Activated naive CD4-positive, alpha-beta T cell treated with anti-CD3 and anti-CD28 coated beads, Interleukin-2, amount 50 U/mL, for 24 hours (primary cell): Measurements from ENCODE around the gene RANBP17.
"Not testable (repeated sequence)": the region's sequence is repeated elsewhere in the genome, so short reads cannot be mapped to it uniquely, and the experiment has no call there.

Experiments used
- H3K27ac Mint-ChIP-seq: one replicate; pipeline ENCODE4 v1.8.0; 2021; ENCODE audit warnings: mild to moderate bottlenecking, mixed read lengths
- H3K27me3 Mint-ChIP-seq: one replicate; pipeline ENCODE4 v1.8.0; 2021; ENCODE audit warnings: mixed read lengths
- H3K36me3 Mint-ChIP-seq: one replicate; pipeline ENCODE4 v1.8.0; 2021; ENCODE audit warnings: mixed read lengths
- H3K4me1 Mint-ChIP-seq: one replicate; pipeline ENCODE4 v1.8.0; 2021; ENCODE audit warnings: mixed read lengths
- H3K4me3 Mint-ChIP-seq: one replicate; pipeline ENCODE4 v1.8.0; 2021; ENCODE audit warnings: mild to moderate bottlenecking, mixed read lengths
- H3K9me3 Mint-ChIP-seq: one replicate; pipeline ENCODE4 v1.8.0; 2021; ENCODE audit warnings: mixed read lengths

Gene RANBP17

GRCh38 chr5:170974461-170974860 lies 112.6 kb downstream of the RANBP17 start:
- Mint-ChIP-seq H3K4me3 (no peak overlapping the region), H3K36me3 (no peaks in the 10 kb centered on the region), H3K27me3 (peaks cover 2% of the 10 kb centered on the region), H3K27ac (no peak overlapping the region), H3K9me3 (no peaks in the 10 kb centered on the region), H3K4me1 (no peaks in the 10 kb centered on the region)

- H3K4me1 Mint-ChIP-seq, H3K27ac Mint-ChIP-seq, H3K4me3 Mint-ChIP-seq, H3K27me3 Mint-ChIP-seq, H3K36me3 Mint-ChIP-seq, H3K9me3 Mint-ChIP-seq: not testable (repeated sequence)
Observed at GRCh38 chr5:170980261-170980660, 118.4 kb downstream of the RANBP17 start.

DNA sequence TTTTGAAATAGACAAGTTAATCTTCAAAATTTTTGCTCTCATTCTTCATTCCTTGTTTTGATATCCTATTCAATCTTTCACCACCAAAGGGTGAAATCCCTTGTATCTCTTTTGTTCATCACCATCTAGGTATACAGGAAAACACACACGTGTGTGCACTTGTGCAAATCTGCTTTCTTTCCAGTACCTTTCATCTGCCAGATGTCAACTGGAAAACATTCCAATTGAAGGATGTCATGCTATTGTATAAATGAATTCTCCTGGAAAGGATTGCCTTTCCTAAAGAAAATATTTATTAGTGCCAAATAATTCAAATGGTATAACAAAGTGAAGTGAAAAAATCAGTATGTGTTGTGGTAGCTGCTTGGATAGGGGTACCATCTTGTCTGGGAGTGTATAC lies 123.7 kb downstream of the RANBP17 start:
- H3K27me3 Mint-ChIP-seq = no peaks in the 10 kb centered on the region
- no peak overlapping the region for H3K27ac Mint-ChIP-seq
- H3K36me3 Mint-ChIP-seq = no peaks in the 10 kb centered on the region
- no peak overlapping the region for H3K4me3 Mint-ChIP-seq
- no peaks in the 10 kb centered on the region for H3K9me3 Mint-ChIP-seq
- no peaks in the 10 kb centered on the region for H3K4me1 Mint-ChIP-seq

DNA sequence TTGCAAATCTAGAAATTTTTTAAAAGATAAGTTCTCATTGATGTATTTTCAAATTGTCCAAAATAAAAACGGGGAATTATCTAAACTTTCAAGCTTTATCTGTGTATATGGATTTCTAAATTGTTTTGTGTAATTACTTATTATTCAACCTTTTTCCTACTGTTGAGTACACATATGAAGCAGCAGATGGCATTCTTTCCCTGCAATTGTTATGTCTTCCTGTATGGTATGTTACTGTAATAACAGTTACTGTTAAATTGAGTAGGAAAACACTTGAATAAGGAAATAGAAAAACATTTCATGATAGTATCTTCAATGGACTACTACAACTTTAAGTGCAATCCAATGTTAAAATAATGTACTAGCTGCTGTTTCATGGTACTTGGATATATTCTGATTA lies 124.8 kb downstream of the RANBP17 start:
- no peaks in the 10 kb centered on the region for H3K4me1 Mint-ChIP-seq
- no peaks in the 10 kb centered on the region for H3K27me3 Mint-ChIP-seq
- no peaks in the 10 kb centered on the region for H3K9me3 Mint-ChIP-seq
- H3K27ac Mint-ChIP-seq = no peak overlapping the region
- no peak overlapping the region for H3K4me3 Mint-ChIP-seq
- no peaks in the 10 kb centered on the region for H3K36me3 Mint-ChIP-seq

DNA sequence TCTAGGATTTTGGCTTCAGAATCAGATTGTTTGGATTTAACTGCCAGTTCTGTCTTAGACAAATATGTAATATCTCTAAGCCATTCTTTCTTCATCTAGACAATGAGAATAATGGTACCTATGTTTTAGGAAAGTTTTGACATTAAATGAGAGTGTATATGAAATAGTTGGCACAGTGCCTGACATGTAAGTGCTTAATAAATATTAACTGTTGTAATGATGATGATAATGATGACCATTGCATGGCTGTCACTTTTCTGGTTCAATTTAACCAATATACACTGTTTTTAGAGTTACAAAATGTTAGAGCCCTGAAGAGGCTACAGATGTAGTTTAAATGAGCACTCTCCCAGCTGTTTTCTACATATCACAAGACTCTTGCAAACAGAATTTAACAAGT lies 131.7 kb downstream of the RANBP17 start:
- Mint-ChIP-seq H3K27me3 (no peaks in the 10 kb centered on the region), H3K4me1 (no peaks in the 10 kb centered on the region), H3K36me3 (no peaks in the 10 kb centered on the region), H3K4me3 (no peak overlapping the region), H3K9me3 (no peaks in the 10 kb centered on the region), H3K27ac (no peak overlapping the region)

- no peaks in the 10 kb centered on the region for H3K36me3 Mint-ChIP-seq
- H3K4me1 Mint-ChIP-seq = no peaks in the 10 kb centered on the region
- no peak overlapping the region for H3K27ac Mint-ChIP-seq
- no peaks in the 10 kb centered on the region for H3K27me3 Mint-ChIP-seq
- H3K4me3 Mint-ChIP-seq = no peak overlapping the region
- peaks cover 18% of the 10 kb centered on the region for H3K9me3 Mint-ChIP-seq
Observed at GRCh38 chr5:171010086-171010485, 148.3 kb downstream of the RANBP17 start.

DNA sequence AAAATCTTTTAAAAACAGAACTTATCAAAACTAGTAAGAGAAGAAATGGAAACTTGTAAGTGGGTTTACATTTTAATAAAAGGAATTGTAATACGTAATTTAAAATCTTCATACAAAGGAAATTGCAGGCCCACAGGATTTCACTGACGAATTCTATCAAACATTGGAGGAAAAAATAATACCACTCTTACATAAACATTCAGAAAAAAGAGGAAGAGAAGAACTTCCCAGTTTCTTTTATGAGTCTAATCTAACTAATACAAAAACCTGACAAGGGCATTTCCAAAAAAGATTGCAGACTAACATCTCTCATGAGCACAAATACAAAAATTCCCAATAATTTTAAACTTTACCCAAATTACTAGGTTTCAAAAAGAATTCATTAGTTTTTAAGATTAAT lies 149.0 kb downstream of the RANBP17 start:
- Mint-ChIP-seq H3K9me3 (peaks cover 18% of the 10 kb centered on the region), H3K27ac (no peak overlapping the region), H3K36me3 (no peaks in the 10 kb centered on the region), H3K4me1 (no peaks in the 10 kb centered on the region), H3K4me3 (no peak overlapping the region), H3K27me3 (no peaks in the 10 kb centered on the region)

DNA sequence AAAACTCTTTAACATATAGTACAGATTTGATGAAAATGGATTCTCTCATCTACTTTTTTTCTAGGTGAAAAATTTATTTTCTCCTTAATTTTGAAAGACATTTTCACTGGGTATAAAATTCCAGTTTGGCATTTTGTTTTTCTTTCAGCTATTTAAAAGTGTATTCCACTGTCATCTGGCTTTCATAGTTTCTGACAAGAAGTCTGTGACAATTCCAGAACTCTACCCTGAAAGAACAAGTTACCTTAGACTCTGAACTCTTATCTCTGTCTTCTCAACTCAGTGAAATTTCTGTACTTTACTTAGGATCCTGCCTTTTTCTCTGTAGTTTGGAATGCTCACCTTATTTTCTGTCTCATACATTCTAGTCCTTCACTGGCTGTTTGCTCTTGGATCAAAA lies 161.7 kb downstream of the RANBP17 start:
- Mint-ChIP-seq H3K4me1 (no peaks in the 10 kb centered on the region), H3K9me3 (peaks cover 11% of the 10 kb centered on the region), H3K4me3 (no peak overlapping the region), H3K27me3 (no peaks in the 10 kb centered on the region), H3K36me3 (no peaks in the 10 kb centered on the region), H3K27ac (no peak overlapping the region)

DNA sequence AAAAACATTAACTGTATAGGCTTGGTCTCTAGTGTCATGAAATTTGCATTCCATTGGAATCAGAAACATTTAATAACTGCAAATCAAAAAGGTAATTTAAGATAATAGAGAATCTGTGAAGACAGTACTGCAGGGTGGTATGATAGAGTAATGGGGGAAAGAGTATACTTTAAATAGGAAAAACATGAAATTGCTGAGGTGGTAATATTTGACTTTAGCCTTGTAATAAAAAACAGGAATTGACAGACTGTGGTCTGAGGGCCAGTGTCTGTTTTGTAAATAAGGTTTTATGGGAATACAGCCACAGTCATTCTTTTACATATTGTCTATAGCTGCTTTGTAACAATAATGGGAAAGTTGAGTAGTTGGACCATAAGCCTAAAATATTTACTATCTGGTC lies 162.3 kb downstream of the RANBP17 start:
- H3K27ac Mint-ChIP-seq = no peak overlapping the region
- H3K9me3 Mint-ChIP-seq = peaks cover 11% of the 10 kb centered on the region
- H3K4me1 Mint-ChIP-seq = no peaks in the 10 kb centered on the region
- H3K36me3 Mint-ChIP-seq = no peaks in the 10 kb centered on the region
- no peaks in the 10 kb centered on the region for H3K27me3 Mint-ChIP-seq
- no peak overlapping the region for H3K4me3 Mint-ChIP-seq

DNA sequence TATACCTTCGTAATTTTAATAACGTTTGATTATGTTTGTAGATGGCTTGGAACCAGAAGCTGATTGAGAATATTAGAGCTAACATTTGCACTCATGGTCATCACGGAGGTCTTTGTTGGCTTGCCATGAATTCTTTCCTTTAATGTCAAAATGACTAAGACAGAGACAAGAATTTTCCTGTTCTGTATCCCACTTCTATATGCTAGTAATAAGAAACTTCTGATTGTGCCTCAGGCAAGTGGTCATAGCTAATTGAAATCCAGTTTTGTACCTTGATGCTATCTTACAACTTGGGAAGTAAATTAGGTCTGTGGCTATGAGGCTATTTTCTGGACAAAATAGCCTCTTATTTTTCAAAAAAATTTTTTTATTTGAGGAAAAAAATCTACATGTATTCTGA lies 167.6 kb downstream of the RANBP17 start:
- Mint-ChIP-seq H3K4me1 (no peaks in the 10 kb centered on the region), H3K4me3 (no peak overlapping the region), H3K36me3 (no peaks in the 10 kb centered on the region), H3K27ac (no peak overlapping the region), H3K27me3 (no peaks in the 10 kb centered on the region), H3K9me3 (peaks cover under 1% of the 10 kb centered on the region)

- H3K27ac Mint-ChIP-seq = no peak overlapping the region
- H3K9me3 Mint-ChIP-seq = peaks cover 8% of the 10 kb centered on the region
- H3K4me1 Mint-ChIP-seq = no peaks in the 10 kb centered on the region
- no peaks in the 10 kb centered on the region for H3K36me3 Mint-ChIP-seq
- no peaks in the 10 kb centered on the region for H3K27me3 Mint-ChIP-seq
- no peak overlapping the region for H3K4me3 Mint-ChIP-seq
Observed at GRCh38 chr5:171031977-171032376, 170.2 kb downstream of the RANBP17 start.

DNA sequence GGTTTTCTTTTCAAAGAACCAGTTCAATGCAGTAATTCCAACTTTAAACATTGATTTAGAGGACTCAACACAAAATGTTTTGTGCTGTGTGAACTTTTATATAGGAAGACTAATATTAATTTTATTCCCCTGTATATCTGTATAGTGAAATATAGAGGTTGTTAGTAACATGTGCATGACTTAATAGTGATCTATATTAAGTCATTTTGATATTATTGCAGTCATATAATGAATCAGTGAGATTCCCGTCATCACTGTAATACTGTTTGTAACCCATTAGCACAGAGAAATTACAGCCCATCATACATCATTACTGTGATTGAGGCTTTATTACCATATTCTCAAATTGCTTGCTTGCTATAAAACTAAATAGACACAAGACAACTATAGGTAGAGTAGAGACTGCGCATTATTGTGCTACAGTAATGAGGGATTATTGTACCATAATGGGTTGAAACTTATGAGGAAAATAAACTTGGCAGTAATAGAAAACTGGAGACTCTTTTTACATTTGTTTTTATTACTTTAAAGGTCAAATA lies 170.7 kb downstream of the RANBP17 start:
- Mint-ChIP-seq H3K4me1 (no peaks in the 10 kb centered on the region), H3K36me3 (no peaks in the 10 kb centered on the region), H3K4me3 (no peak overlapping the region), H3K9me3 (peaks cover 8% of the 10 kb centered on the region), H3K27me3 (no peaks in the 10 kb centered on the region), H3K27ac (no peak overlapping the region)

- not testable (repeated sequence) for H3K4me1 Mint-ChIP-seq, H3K27me3 Mint-ChIP-seq, H3K4me3 Mint-ChIP-seq, H3K27ac Mint-ChIP-seq, H3K36me3 Mint-ChIP-seq, H3K9me3 Mint-ChIP-seq
Observed at GRCh38 chr5:171041893-171042292, 180.1 kb downstream of the RANBP17 start.

DNA sequence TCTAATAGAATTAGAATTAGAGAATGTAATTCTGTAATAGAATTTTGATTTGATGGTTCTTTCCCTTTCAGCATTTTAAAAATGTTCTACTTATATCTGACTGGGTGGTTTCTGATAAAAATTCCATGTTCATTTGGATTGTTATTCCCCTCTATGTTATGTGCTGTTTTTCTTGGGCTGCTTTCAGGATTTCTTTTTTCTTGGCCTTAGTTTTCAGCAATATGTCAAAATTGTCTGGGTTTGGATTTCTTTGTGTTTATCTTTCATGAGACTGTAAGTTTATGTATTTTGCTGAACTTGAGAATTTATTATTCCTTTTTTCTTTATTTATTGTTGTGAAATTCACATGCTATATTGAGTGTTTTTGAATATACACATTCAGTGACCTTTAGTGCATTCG lies 189.1 kb downstream of the RANBP17 start:
- Mint-ChIP-seq H3K4me3 (no peak overlapping the region), H3K27ac (no peak overlapping the region), H3K4me1 (no peaks in the 10 kb centered on the region), H3K9me3 (peaks cover 11% of the 10 kb centered on the region), H3K36me3 (no peaks in the 10 kb centered on the region), H3K27me3 (no peaks in the 10 kb centered on the region)

DNA sequence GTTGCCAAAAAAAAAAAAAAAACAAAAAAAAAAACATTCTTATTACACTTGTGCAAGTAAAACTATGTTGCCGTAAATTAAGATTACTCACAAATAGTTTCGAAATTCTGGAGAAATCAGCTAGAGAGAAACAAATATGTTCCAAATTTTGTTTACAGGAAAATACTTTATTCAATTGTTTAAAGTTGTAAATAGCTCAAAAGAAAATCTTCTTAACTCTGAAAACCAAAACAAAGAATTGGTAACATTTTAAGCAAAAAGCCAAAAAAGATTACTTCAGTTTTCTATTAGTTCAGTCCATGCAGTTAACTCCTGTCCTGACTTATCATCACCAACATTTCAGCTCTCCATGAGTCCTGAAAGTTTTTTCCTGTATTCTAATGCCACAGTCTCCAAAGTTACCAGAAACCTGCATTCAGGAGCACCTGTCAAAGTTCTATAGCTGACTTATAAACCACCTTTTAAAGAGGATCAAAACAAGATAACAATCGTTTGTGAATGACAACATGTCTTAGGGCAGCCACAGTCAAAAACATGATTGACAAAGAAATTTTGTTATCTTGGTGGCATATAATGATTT lies 194.1 kb downstream of the RANBP17 start:
- no peak overlapping the region for H3K27ac Mint-ChIP-seq
- no peak overlapping the region for H3K4me3 Mint-ChIP-seq
- H3K36me3 Mint-ChIP-seq = no peaks in the 10 kb centered on the region
- no peaks in the 10 kb centered on the region for H3K4me1 Mint-ChIP-seq
- H3K9me3 Mint-ChIP-seq = peaks cover 16% of the 10 kb centered on the region
- H3K27me3 Mint-ChIP-seq = no peaks in the 10 kb centered on the region

- Mint-ChIP-seq H3K9me3 (peaks cover 32% of the 10 kb centered on the region), H3K4me3 (no peak overlapping the region), H3K36me3 (peaks cover 8% of the 10 kb centered on the region), H3K4me1 (no peaks in the 10 kb centered on the region), H3K27me3 (peaks cover 2% of the 10 kb centered on the region), H3K27ac (no peak overlapping the region)
Observed at GRCh38 chr5:171067540-171068130, 205.8 kb downstream of the RANBP17 start.

DNA sequence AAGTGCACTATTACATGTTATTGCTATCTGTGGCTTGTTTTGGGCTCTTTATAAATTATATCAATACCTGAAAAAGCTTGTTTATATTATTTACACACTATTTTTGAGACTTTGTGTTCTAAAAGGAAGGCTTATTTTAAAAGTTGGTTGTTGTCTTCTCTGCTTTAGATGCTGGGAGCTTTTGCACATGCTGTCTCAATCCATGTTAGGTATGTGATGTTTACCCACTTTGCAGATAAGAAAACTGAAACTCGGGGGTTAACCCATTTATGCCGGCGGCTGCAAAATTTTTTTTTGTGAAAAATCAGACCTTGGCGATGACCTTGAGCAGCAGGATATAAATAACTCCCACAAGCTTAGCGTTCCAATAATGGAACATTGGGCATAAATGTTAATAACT lies 212.9 kb downstream of the RANBP17 start:
- Mint-ChIP-seq H3K9me3 (peaks cover 18% of the 10 kb centered on the region), H3K4me3 (no peak overlapping the region), H3K36me3 (no peaks in the 10 kb centered on the region), H3K4me1 (no peaks in the 10 kb centered on the region), H3K27ac (no peak overlapping the region), H3K27me3 (peaks cover 2% of the 10 kb centered on the region)
